GM12892 (cell line): ENCODE data around the gene TSPEAR.

ENCODE experiments used
- POLR2A ChIP-seq: IDR thresholded peaks from 2 replicates; pipeline ENCODE4 v1.6.1; 2011; ENCODE audit warnings: low read depth, low read length, control low read depth
- POLR2AphosphoS5 ChIP-seq: IDR thresholded peaks from 2 replicates; pipeline ENCODE4 v1.6.1; 2011; ENCODE audit warnings: low read depth, low read length, control low read depth
- TAF1 ChIP-seq: IDR thresholded peaks from 2 replicates; pipeline ENCODE4 v1.6.1; 2011; ENCODE audit warnings: low read depth, mild to moderate bottlenecking, control low read depth, low read length, borderline replicate concordance

DNA sequence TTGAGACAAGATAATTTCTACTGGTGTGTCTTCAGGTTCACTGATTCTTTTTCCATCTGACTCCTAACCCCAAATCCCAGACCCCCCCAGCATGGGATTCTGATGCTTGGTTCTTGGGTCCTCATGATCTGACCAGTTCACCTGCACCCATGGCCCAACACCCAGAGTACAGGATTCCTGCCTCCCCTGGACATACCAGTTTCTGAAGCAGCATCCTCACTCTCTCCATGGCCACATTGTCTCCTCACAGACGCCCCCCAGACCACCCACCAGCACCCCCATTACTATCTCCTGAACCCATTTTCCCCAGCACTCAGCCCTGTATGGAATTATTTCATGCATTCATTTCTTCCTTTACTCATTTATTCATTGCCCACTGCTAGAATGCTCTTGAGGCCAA lies 54.5 kb downstream of the TSPEAR start:
- TF ChIP-seq POLR2AphosphoS5: no peak
- TF ChIP-seq POLR2A: no peak
- TF ChIP-seq TAF1: no peak
